Neutrophil (primary cell): ENCODE results near the gene NCAPD3.
A peak's percentile ranks its signal among the peaks of the same experiment; 100 is the strongest.

Experiments
- H3K27ac ChIP-seq: fragments of 200-600 bp; sonication (generic); 2 replicates; pipeline ENCODE4 v1.5.1; 2016; ENCODE audit warnings: mild to moderate bottlenecking, moderate library complexity
- H3K27me3 ChIP-seq: fragments of 200-600 bp; sonication (generic); 2 replicates; pipeline ENCODE4 v1.6.0; 2016; ENCODE audit warnings: mild to moderate bottlenecking
- H3K36me3 ChIP-seq: fragments of 200-600 bp; sonication (generic); 2 replicates; pipeline ENCODE4 v1.5.1; 2017
- H3K4me1 ChIP-seq, 2 experiments: fragments of 200-600 bp in 1 of 2; sonication (generic) in 1 of 2; 1 replicate in 1 of 2; 2 replicates in 1 of 2; pipeline versions ENCODE4 v1.5.1 to v1.6.1; 2013 to 2016; ENCODE audit warnings: low read depth in 1 of 2, low read length in 1 of 2, mild to moderate bottlenecking in 1 of 2, moderate library complexity in 1 of 2; ENCODE audit not compliant: control insufficient read depth in 1 of 2, insufficient read depth in 1 of 2
- H3K4me3 ChIP-seq, 2 experiments: fragments of 200-600 bp in 1 of 2; sonication (generic) in 1 of 2; 1 replicate in 1 of 2; 2 replicates in 1 of 2; pipeline ENCODE4 v1.5.1; 2013 to 2016; ENCODE audit warnings: low read depth in 1 of 2, low read length in 1 of 2, mild to moderate bottlenecking in 1 of 2, moderate library complexity in 1 of 2
- H3K9me3 ChIP-seq: fragments of 200-600 bp; sonication (generic); 2 replicates; pipeline ENCODE4 v1.5.1; 2016
- CTCF ChIP-seq: fragments of 200-600 bp; sonication (generic); IDR thresholded peaks from 2 replicates; pipeline ENCODE4 v1.5.1; 2016; ENCODE audit warnings: antibody characterized with exemption

NCAPD3 gene

GRCh38 chr11:134254433-134255183 lies 30.8 kb upstream of the NCAPD3 start:
- H3K27me3 ChIP-seq = no peaks in the 10 kb centered on the region
- H3K4me1 ChIP-seq = peaks cover 66 to 69% of the 10 kb centered on the region in 2 experiments
- peaks cover 36% of the 10 kb centered on the region for H3K36me3 ChIP-seq
- TF ChIP-seq CTCF = no peak
- no peaks in the 10 kb centered on the region for H3K9me3 ChIP-seq
- H3K4me3 ChIP-seq = peak overlapping the region; percentile 85 to 87
- peak overlapping the region; percentile 63 for H3K27ac ChIP-seq

- Histone ChIP-seq H3K27me3 (no peaks in the 10 kb centered on the region), H3K4me3 (peak within 1 kb of the TSS; percentile 85 to 87), H3K9me3 (no peaks in the 10 kb centered on the region), H3K36me3 (peaks cover 36% of the 10 kb centered on the region), H3K27ac (peak within 1 kb of the TSS; percentile 63), H3K4me1 (peaks cover 69% of the 10 kb centered on the region in 2 experiments)
- TF ChIP-seq CTCF = peak; percentile 59
These were observed 29.6 kb upstream of the NCAPD3 start, which contains the start of the genes ACAD8 and THYN1 for GRCh38 chr11:134253188-134253993. ACAD8 (plus strand) TSS chr11:134253568; CDS start chr11:134253601, 33 bp downstream. THYN1 (minus strand) TSS chr11:134253352; CDS start chr11:134252882, 470 bp downstream.

- TF ChIP-seq CTCF = no peak
- no peaks in the 10 kb centered on the region for H3K27me3 ChIP-seq
- peak overlapping the region; percentile 63 for H3K27ac ChIP-seq
- H3K4me3 ChIP-seq = peak overlapping the region; percentile 85 to 87
- H3K36me3 ChIP-seq = peaks cover 37% of the 10 kb centered on the region
- H3K9me3 ChIP-seq = no peaks in the 10 kb centered on the region
- peaks cover 69% of the 10 kb centered on the region in 2 experiments for H3K4me1 ChIP-seq
These were observed 28.8 kb upstream of the NCAPD3 start for GRCh38 chr11:134252346-134253187.

GRCh38 chr11:134250675-134251074 lies 26.9 kb upstream of the NCAPD3 start:
- Histone ChIP-seq H3K36me3 (peaks cover 45% of the 10 kb centered on the region), H3K9me3 (no peaks in the 10 kb centered on the region), H3K27ac (peak overlapping the region; percentile 63), H3K4me1 (peaks cover 54 to 55% of the 10 kb centered on the region in 2 experiments), H3K4me3 (no peak overlapping the region), H3K27me3 (no peaks in the 10 kb centered on the region)
- no peak for TF ChIP-seq CTCF

GRCh38 chr11:134250246-134250645 lies 26.5 kb upstream of the NCAPD3 start:
- Histone ChIP-seq H3K4me1 (peaks cover 50 to 51% of the 10 kb centered on the region in 2 experiments), H3K9me3 (no peaks in the 10 kb centered on the region), H3K27me3 (no peaks in the 10 kb centered on the region), H3K27ac (peak overlapping the region; percentile 63), H3K4me3 (no peak overlapping the region), H3K36me3 (peaks cover 49% of the 10 kb centered on the region)
- TF ChIP-seq CTCF = no peak
